Colonic mucosa (tissue), 4 donors: Measurements from ENCODE around the gene IL1RN. TPM values are rescaled to one million over a fixed set of nuclear protein-coding genes. Genes with fewer than 3 reads are reported as not detected.

Source experiments
- DNase-seq: peaks from one replicate; pipeline ENCODE4 v3.0.0-alpha.2; 2020
- H3K27ac ChIP-seq: fragments of 200-600 bp; one replicate; pipeline ENCODE4 v1.8.0; 2021
- H3K27me3 ChIP-seq: fragments of 200-600 bp; one replicate; pipeline ENCODE4 v1.8.0; 2021
- H3K36me3 ChIP-seq: fragments of 200-600 bp; one replicate; pipeline ENCODE4 v1.8.0; 2021
- H3K4me1 ChIP-seq: fragments of 200-600 bp; one replicate; pipeline ENCODE4 v1.8.0; 2021; ENCODE audit warnings: mild to moderate bottlenecking
- H3K4me3 ChIP-seq: fragments of 200-600 bp; one replicate; pipeline ENCODE4 v1.8.0; 2021
- H3K9ac ChIP-seq, 2 donors: one replicate each; pipeline ENCODE4 v1.7.0; 2013; ENCODE audit warnings: control low read depth in 2 of 2, low read depth in 2 of 2, low read length in 2 of 2
- H3K9me3 ChIP-seq: fragments of 200-600 bp; one replicate; pipeline ENCODE4 v1.8.0; 2021
- CTCF ChIP-seq: fragments of 200-600 bp; IDR thresholded peaks from one replicate; pipeline ENCODE4 v1.8.0; 2022; ENCODE audit warnings: antibody characterized with exemption, mild to moderate bottlenecking
- intact Hi-C: fragments of 100-400 bp; cut with DNase I; formaldehyde crosslinking; loops from one replicate; pipeline ENCODE4 v1.14.1; 2022
- total RNA-seq, 2 donors: library from RNA; stranded (reverse); fragmentation: NEBNext Ultra II Directional in 1 of 2; extraction: Animal tissue kit (Norgen Biotek cat#: 25700) in 1 of 2; gene quantifications; one replicate each; pipeline ENCODE4 v1.2.1, GENCODE V29; 2021
- donor health status: healthy.
- donor health status: DM: no; HTN: no; CAD: no.
- donor health status: DM: no; HTN: no; CAD: no.

Gene IL1RN
- total RNA-seq, 2 donors from 2014 or later, result 1.5 to 6.0 TPM

GRCh38 chr2:113098041-113098440 is 29.4 kb upstream of the IL1RN start:
- no peak overlapping the region for H3K27ac ChIP-seq
- no peak for TF ChIP-seq CTCF
- no peaks in the 10 kb centered on the region for H3K36me3 ChIP-seq
- no peak overlapping the region for H3K9ac ChIP-seq
- DNase-seq, result no peak
- H3K27me3 ChIP-seq, result no peaks in the 10 kb centered on the region
- no peaks in the 10 kb centered on the region for H3K4me1 ChIP-seq
- intact Hi-C loops, result no loop called here
- no peaks in the 10 kb centered on the region for H3K9me3 ChIP-seq
- H3K4me3 ChIP-seq, result no peak overlapping the region

DNA sequence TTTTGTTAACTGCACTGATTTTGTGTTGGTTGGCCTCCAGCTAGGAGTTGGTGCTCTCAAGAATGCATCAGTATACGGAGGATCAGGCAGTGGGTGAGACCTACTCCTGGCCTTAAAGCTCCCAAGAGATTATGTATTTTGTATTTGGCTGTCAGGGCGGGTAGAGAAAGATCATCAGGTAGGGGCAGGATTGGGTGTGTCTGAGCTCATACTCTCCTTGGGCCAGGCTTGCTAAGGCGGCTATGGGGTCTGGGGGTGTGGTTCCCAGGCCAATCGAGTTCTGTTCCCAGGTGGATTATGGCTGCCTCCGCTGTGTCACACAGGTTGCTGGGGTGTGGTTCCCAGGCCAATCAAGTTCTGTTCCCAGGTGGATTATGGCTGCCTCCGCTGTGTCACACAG is 28.9 kb upstream of the IL1RN start:
- no peak overlapping the region for H3K9ac ChIP-seq
- no peak for DNase-seq
- H3K27ac ChIP-seq, result no peak overlapping the region
- H3K27me3 ChIP-seq, result no peaks in the 10 kb centered on the region
- intact Hi-C loops, result no loop called here
- no peaks in the 10 kb centered on the region for H3K9me3 ChIP-seq
- H3K36me3 ChIP-seq, result no peaks in the 10 kb centered on the region
- TF ChIP-seq CTCF, result no peak
- no peaks in the 10 kb centered on the region for H3K4me1 ChIP-seq
- H3K4me3 ChIP-seq, result no peak overlapping the region

DNA sequence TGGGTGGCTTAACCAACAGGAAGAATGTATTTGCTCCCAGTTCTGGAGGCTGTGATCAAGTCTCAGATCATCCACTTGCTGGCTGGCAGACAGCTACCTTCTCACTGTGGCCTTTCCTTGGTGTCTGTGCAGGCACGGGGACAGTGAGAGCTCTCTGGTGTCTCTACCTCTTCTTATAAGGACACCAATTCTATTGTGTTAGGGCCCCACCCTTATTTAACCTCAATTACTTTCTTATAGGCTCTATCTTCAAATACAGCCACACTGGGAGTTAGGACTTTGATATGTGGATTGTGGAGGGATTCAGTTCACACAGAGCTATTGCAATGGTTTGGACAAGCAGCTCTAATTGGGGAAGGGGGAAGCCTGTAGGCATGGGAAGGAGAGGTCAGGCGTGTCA is 25.3 kb upstream of the IL1RN start:
- intact Hi-C loops, result no loop called here

DNA sequence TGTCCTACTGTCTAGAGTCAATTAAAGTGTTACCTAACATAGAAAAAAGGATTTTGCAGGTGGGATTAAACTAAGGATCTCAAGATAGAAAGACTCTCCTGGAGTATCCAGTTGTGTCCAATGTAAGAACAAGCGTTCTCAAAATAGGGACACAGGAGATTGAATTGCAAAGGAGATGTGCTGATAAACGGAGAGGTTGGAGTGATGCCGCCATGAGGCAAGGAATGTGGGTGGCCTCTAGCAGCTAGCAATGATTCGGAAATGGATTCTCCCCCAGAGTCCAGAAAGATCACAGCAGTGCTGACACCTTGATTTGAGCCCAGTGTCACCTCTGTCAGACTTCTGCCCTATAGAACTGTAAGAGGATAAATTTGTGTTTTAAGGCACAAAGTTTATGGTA is 24.1 kb upstream of the IL1RN start:
- intact Hi-C loops, result no loop called here
- Histone ChIP-seq H3K36me3 (no peaks in the 10 kb centered on the region), H3K4me1 (no peaks in the 10 kb centered on the region), H3K9ac (no peak overlapping the region), H3K27me3 (no peaks in the 10 kb centered on the region), H3K9me3 (no peaks in the 10 kb centered on the region), H3K4me3 (no peak overlapping the region), H3K27ac (no peak overlapping the region)
- TF ChIP-seq CTCF, result no peak
- DNase-seq, result no peak

More for the DNA sequence above, 25.3 kb upstream of the IL1RN start:
- Histone ChIP-seq H3K4me1 (no peaks in the 10 kb centered on the region), H3K27me3 (no peaks in the 10 kb centered on the region), H3K27ac (no peak overlapping the region), H3K36me3 (no peaks in the 10 kb centered on the region), H3K9me3 (no peaks in the 10 kb centered on the region), H3K4me3 (no peak overlapping the region), H3K9ac (no peak overlapping the region)
- TF ChIP-seq CTCF, result no peak
- DNase-seq, result no peak

DNA sequence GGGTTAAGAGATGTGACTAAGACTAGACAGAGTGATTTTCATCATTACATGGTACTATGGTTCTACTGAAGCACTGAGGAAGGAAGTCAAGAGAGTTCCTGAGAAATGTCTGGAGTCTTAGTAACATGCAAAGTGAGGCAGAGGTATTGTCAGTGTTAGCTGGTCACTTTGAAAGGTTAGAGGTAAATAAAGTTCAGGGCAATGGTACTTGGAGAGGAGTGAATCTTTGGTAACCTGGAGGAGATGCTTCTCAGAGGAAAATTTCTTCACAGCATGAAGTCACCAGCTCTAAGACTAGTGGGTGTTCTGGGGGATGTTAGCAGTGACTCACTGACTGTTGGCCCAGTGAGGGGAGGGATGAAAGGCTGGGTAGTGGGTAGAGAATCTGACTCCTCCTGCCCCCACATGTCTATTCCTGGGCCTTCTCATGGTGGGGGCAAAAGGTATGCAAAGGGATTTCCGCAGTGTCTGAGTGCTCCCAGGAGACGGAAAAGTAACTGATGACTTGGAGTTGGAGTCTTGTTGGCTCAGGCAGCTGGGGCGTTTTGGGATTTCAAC is 23.3 kb upstream of the IL1RN start:
- Histone ChIP-seq H3K27ac (no peak overlapping the region), H3K9me3 (no peaks in the 10 kb centered on the region), H3K4me1 (no peaks in the 10 kb centered on the region), H3K9ac (no peak overlapping the region), H3K4me3 (no peak overlapping the region), H3K27me3 (no peaks in the 10 kb centered on the region), H3K36me3 (no peaks in the 10 kb centered on the region)
- intact Hi-C loops, result no loop called here
- no peak for TF ChIP-seq CTCF
- DNase-seq, result no peak
